ENCODE measurements around the gene CCL20. TPM values are rescaled to one million over a fixed set of nuclear protein-coding genes. Genes with fewer than 3 reads are reported as not detected.
A peak's percentile ranks its signal among the peaks of the same experiment; 100 is the strongest.

The CCL20 gene
- total RNA-seq, 2 donors from 2014 or later, result not detected

GRCh38 chr2:227862741-227863588 lies 49.3 kb downstream of the CCL20 start:
- DNase-seq, result peak; percentile 31
- peak; percentile 46 to 85 for ATAC-seq
- intact Hi-C loops (cut with DNase I), result no loop called here

DNA sequence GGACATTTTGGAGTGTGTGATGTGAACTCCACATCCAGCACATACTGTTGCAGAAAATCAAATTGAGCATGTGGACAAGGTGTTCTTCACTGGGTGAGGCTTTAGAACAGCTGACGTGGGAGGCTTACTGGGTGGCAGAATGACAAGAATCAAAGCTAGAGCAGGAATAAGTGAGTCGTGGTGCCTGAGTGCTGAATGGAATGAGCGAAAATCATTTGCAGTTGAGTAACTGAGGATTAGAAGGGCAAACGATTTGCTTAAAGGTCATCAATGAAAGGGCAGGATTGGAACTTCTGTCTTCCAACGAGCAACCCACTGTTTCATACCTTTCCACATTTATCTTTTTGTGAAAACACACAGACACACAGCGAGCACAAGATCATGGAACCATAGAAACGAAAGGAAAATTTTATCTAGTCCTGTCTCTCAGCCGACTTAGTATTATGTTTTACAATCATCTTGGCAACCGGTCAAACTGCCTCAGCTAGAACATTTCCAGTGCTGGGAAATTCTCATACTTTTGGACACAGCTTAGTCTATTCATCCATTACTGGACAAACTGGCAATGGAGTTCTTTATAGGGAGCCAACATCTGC lies 50.6 kb downstream of the CCL20 start:
- intact Hi-C loops (cut with DNase I), result no loop called here
- ATAC-seq, result peak; percentile 56 to 61
- DNase-seq, result no peak

DNA sequence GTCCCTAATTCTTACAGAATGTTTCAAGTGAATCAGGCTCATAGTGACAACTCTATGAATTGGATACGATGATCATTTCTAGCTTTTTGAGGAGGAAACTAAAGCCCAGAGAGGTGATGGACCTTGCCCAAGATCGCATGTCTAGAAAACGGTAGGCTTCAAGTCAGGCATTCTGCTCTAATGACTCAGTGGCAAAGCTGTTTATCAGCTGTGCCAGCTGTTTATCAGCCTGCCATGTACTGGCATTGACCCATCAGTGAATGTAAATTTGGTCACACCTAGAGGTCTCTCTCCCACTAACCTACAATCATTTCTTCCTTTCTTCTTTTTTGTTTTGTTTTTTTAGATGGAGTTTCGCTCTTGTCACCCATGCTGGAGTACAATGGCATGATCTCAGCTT lies 51.6 kb downstream of the CCL20 start:
- no peak for ATAC-seq
- intact Hi-C loops (cut with DNase I), result no loop called here
- no peak for DNase-seq

Other genes starting within 250 kb of the CCL20 start
- not detected for gene SCYGR2, start 214.9 kb upstream of the CCL20 start, total RNA-seq
- not detected for gene SCYGR3, start 199.0 kb upstream of the CCL20 start, total RNA-seq
- not detected for gene SCYGR4, start 196.3 kb upstream of the CCL20 start, total RNA-seq
- not detected for gene SCYGR5, start 147.0 kb upstream of the CCL20 start, total RNA-seq
- 10 to 100 TPM; 14.2 to 40.4 TPM for gene SLC19A3, start 95.8 kb upstream of the CCL20 start, total RNA-seq
- not detected for gene SCYGR6, start 89.1 kb upstream of the CCL20 start, total RNA-seq
- not detected for gene SCYGR7, start 85.5 kb upstream of the CCL20 start, total RNA-seq
- not detected for gene SCYGR8, start 67.9 kb upstream of the CCL20 start, total RNA-seq
- under 1 TPM; 0.21 to 0.65 TPM for gene DAW1, start 57.8 kb downstream of the CCL20 start, total RNA-seq

All from left cardiac atrium (tissue), 4 donors.